HPDE6-E6E7 (cell line): ENCODE measurements around the gene ARSA.
A peak's percentile ranks its signal among the peaks of the same experiment; 100 is the strongest.

Source experiments
- DNase-seq: peaks from one replicate; pipeline ENCODE4 v3.0.0; 2011; ENCODE audit warnings: missing footprints; ENCODE audit errors: extremely low spot score

Gene ARSA

DNA sequence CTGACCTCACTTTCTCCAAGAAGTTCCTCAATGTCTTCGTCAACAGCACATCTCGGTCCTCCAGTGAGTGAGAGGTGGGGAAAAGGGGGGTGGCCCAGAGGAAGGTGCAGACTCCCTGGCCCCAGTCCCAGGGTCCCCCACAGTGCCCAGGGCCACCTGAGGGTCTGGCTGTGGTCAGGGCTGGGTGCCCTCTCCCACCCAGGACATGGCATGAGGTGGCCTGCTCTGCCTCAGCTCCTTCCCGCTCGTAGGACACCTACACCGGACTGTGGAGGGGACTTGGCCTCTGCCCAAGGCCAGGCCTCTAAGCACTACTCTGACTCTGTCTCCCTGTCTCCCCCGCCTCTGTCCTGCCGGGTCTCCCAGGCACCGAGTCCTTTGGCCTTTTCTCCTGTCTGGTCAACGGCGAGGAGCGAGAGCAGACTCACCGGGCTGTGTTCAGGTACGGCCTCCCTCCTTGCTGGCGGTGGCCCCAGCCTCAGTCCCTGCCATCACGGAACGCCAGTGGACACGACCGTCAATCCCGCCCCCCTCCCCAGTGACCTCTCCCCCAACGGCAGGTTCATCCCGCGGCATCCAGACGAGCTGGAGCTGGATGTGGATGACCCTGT is 22.8 kb downstream of the ARSA start:
- no peak for DNase-seq

DNA sequence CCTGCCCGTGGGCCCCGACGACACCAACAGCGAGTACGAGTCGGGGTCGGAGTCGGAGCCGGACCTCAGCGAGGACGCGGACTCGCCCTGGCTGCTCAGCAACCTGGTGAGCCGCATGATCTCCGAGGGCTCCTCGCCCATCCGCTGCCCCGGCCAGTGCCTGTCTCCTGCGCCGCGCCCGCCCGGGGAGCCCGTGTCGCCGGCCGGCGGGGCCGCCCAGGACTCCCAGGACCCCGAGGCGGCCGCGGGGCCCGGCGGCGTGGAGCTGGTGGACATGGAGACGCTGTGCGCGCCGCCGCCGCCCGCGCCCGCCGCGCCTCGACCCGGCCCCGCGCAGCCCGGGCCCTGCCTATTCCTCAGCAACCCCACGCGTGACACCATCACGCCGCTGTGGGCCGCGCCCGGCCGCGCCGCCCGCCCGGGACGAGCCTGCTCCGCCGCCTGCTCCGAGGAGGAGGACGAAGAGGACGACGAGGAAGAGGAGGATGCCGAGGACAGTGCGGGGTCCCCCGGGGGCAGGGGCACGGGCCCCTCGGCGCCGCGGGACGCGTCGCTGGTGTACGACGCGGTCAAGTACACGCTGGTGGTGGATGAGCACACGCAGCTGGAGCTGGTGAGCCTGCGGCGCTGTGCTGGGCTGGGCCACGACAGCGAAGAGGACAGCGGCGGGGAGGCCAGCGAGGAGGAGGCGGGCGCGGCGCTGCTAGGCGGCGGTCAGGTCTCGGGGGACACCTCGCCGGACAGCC is 23.5 kb downstream of the ARSA start:
- DNase-seq, result no peak

GRCh38 chr22:50603511-50604255 is 24.3 kb downstream of the ARSA start:
- DNase-seq, result no peak

GRCh38 chr22:50602338-50602700 is 25.6 kb downstream of the ARSA start:
- no peak for DNase-seq

DNA sequence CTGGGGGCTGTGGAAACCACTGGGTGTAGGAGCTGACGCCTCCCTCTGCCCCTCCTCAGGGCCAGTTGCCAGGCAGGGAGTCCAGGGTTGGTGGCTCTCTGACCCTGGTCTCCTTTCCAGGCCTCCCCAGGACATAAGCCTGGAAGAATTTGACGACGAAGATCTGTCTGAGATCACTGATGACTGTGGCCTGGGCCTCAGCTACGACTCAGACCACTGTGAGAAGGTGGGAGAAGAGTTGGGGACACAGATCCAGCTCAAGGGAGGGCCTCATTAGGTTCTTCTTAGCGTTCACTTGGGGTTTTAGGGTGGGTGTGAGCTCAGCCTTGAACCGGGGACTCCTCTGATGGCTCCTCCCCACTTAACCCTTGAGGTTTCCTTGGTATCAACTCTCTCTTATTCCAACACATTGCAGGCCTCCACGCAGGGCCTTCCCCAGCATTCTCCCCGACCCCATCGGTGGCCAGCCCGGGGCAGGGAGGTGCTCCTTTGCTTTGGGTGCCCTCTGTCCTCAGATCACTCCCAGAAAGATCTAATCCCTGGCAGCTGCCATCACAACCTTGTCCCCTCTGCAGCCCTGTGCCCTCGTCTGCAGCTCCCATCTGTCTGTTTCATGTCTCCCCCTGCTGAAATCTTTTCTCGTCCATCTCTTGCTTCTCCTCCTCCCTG is 26.1 kb downstream of the ARSA start:
- DNase-seq, result no peak

- DNase-seq, result no peak
Observed at GRCh38 chr22:50600967-50601668, 26.8 kb downstream of the ARSA start.

GRCh38 chr22:50600538-50600937 is 27.4 kb downstream of the ARSA start, which contains the start of gene MAPK8IP2:
Gene MAPK8IP2, plus strand, starts transcription at chr22:50600793. Its CDS starts 26 bp downstream, at chr22:50600819.
- no peak for DNase-seq

- no peak for DNase-seq
Observed at GRCh38 chr22:50599816-50600455, 28.0 kb downstream of the ARSA start.

DNA sequence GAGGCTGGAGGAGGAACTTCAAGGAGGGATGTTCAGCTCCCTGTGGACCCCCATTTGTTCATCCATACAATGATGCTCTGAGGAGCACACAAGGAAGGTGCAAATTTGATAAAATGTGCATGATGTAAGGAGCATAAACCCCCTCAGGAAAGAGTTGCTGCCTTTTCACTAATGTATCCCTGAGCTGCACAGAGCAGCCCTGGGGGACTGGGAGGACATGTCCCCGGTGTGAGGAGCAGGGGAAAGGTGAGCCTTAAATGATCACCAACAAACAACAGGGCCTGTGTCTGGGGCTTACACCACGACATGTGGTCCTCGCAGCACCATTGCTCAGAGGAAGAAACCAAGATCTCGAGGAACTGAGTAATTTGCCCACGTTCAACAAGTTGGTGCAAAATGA is 30.9 kb downstream of the ARSA start:
- no peak for DNase-seq

DNA sequence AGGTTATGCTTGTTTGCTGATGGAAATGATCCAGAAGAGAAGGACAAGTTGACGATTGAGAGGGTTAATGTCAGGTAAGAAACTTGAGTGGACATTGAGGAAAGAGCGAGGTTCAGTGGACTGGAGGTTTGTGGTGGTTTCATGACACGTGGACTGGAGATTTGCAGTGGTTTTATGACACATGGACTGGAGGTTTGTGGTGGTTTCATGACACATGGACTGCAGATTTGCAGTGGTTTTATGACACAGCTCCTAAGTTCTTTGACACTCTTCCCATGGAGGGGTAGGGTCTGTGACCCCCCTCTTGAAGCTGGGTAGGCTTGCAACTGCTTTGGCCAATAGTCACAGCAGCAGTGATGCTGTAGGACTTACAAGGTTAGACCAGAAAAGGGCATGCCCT is 32.8 kb downstream of the ARSA start:
- DNase-seq, result no peak

GRCh38 chr22:50587407-50587806 is 40.5 kb downstream of the ARSA start:
- DNase-seq, result no peak

DNA sequence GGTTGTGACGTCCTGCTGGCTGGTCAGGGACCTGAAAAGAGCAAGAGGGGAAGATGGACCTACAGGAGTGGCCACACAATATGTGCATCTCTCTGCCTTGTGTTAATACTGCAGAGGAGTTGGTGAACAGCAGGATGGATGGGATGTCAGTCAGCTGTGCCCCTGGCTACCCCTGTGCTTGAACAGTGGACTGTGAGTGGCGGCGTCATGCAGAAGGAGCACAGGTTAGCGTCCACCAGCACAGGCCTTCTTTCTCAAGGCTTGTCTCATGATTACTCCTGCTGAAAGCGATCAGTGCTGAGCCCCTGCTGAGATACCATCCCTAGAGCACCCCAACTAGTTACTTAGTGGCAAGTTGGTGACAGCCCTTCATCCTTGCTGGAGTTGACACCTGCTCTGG is 41.5 kb downstream of the ARSA start:
- DNase-seq, result no peak

- no peak for DNase-seq
Observed at GRCh38 chr22:50585781-50586180, 42.2 kb downstream of the ARSA start.

DNA sequence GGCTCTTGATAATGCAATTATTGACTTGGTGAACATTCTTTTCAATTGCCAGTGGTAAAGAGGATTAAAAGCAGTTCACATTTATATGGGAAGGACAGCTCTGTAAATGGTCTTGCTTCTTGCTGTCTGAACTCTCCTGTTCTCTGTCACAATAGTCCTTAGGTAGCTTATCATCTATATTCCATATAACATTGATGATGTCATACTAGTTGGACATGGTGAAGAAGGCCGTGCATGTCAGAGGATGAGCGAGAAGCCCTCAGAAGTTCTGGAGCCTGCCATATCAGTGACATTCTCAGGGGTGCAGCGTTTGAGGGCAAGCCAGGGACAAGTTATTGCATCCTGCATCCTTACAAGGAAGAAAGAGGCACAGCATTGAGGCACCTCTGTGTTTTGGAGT is 42.7 kb downstream of the ARSA start:
- no peak for DNase-seq

DNA sequence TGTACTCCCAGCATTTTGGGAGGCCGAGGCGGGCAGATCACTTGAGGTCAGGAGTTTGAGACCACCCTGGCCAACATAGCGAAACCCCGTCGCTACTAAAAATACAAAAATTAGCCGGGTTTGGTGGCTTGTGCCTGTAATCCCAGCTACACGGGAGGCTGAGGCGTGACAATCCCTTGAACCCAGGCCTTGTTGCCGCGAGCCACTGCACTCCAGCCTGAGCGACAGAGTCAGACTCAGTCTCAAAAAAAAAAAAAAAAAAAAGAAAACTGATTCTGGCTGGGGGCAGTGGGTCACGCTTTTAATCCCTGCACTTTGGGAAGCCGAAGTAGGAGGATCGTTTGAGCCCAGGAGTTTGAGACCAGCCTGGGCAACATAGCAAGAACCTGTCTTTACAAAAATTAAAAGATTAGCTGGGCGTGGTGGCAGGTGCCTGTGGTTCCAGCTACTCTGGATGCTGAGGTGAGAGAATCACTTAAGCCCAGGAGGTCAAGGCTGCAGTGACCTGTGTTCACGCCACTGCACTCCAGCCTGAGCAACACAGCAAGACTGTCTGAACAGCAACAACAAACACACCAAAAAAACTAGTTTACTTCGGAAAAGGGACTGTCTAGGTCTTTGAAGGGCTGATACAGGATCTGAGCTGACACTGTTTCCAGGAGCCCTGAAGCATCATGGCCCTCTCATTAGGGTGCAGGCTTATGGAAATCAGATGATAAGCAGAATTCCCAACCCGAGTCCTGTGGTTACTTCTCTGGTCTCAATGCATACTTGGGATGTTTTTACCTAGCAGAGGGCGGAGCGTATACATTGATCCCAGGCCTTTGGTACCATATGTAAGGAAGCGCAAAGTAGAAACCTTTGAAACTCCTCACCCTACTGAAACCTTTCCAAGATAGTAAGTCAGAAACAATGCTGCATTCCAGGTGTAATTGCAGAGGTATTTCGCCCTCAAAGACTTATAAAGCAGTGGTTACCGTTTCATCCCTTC is 43.6 kb downstream of the ARSA start:
- no peak for DNase-seq

GRCh38 chr22:50583294-50583861 is 44.6 kb downstream of the ARSA start:
- no peak for DNase-seq

GRCh38 chr22:50582493-50583293 is 45.3 kb downstream of the ARSA start, which contains the start of gene CHKB:
Gene CHKB, minus strand, starts transcription at chr22:50582849. Its CDS starts 68 bp downstream, at chr22:50582781.
- peak; percentile 98 for DNase-seq

DNA sequence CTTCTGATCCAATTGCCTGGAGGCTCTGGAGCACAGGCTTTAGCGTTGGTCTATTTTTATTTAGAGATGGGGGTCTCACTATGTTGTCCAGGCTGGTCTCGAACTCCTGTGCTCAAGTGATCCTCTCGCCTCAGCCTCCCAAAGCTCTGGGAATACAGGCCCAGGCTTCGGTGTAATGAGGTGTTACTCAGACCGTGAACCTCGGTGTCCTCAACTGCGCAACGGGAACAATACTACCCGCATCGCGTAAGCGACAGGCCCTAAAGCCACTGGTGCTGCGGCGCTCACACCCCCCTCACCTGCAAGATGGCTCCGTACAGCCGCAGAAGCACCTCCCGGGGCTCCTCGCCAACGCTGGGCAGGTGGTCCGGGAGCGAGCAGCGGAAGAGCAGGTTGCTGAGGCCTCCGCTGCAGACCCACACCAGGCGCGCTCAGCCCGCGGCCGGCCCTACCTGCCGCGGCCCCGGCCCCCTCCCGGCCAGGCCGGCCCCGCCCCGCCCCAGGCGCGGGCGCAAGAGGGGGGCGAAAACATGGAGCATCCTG is 45.9 kb downstream of the ARSA start:
- no peak for DNase-seq
